IMR-90 (cell line): Measurements from ENCODE around the gene RAB3C. TPM values are rescaled to one million over a fixed set of nuclear protein-coding genes. Genes with fewer than 3 reads are reported as not detected.
A peak's percentile ranks its signal among the peaks of the same experiment; 100 is the strongest.

ENCODE experiments used
- ATAC-seq: fragments of 200-7000 bp; cut with Tn5 transposase; 2 replicates; pipeline ENCODE4 v1.9.1; 2020; ENCODE audit warnings: low read depth, mild to moderate bottlenecking, moderate library complexity
- BruUV-seq: library from RNA; stranded (reverse); fragments of 400-500 nt; replicated peaks from 2 replicates; lab custom pipeline; 2021; lab: Mats Ljungman, UMichigan
- CTCF ChIA-PET: fragments of 300-600 bp; formaldehyde crosslinking; extraction: SDS; loops from one replicate; lab custom pipeline; 2021; ENCODE audit warnings: antibody characterized with exemption; lab: Yijun Ruan, JAX
- POLR2A ChIA-PET: fragments of 300-600 bp; sonication (Branson Sonifier 250); formaldehyde crosslinking; loops from one replicate; lab custom pipeline; 2022; ENCODE audit warnings: antibody characterized with exemption; ENCODE audit not compliant: unreplicated experiment; lab: Charles Lee
- DNase-seq: peaks from one replicate; pipeline ENCODE4 v3.0.0; 2013
- H2AFZ ChIP-seq: replicated peaks from 2 replicates; pipeline ENCODE3; 2013; ENCODE audit warnings: low read length, mild to moderate bottlenecking; ENCODE audit not compliant: poor library complexity
- H2AK5ac ChIP-seq: 2 replicates; pipeline ENCODE4 v1.6.1; 2013; ENCODE audit warnings: low read depth, low read length, inconsistent platforms
- H2AK9ac ChIP-seq: replicated peaks from 2 replicates; pipeline ENCODE3; 2013; ENCODE audit warnings: mild to moderate bottlenecking, low read depth, low read length, moderate library complexity; ENCODE audit not compliant: poor library complexity
- H2BK120ac ChIP-seq: 2 replicates; pipeline ENCODE4 v1.6.1; 2013; ENCODE audit warnings: low read depth, low read length, inconsistent platforms
- H2BK15ac ChIP-seq: 3 replicates; pipeline ENCODE4 v1.6.1; 2013; ENCODE audit warnings: low read depth, low read length, inconsistent platforms
- H2BK20ac ChIP-seq: 2 replicates; pipeline ENCODE4 v1.6.1; 2013; ENCODE audit warnings: low read depth, mild to moderate bottlenecking, inconsistent platforms, low read length, moderate library complexity
- H2BK5ac ChIP-seq: 2 replicates; pipeline ENCODE4 v1.6.1; 2013; ENCODE audit warnings: mild to moderate bottlenecking, low read depth, low read length, inconsistent platforms; ENCODE audit not compliant: poor library complexity, severe bottlenecking
- H3K14ac ChIP-seq: replicated peaks from 2 replicates; pipeline ENCODE4 v1.6.1; 2013; ENCODE audit warnings: low read depth, low read length, inconsistent platforms
- H3K18ac ChIP-seq: 2 replicates; pipeline ENCODE4 v1.6.1; 2013; ENCODE audit warnings: low read depth, low read length, control low read depth
- H3K23ac ChIP-seq: 2 replicates; pipeline ENCODE4 v1.6.1; 2013; ENCODE audit warnings: low read depth, low read length, inconsistent platforms
- H3K27ac ChIP-seq: 2 replicates; pipeline ENCODE4 v1.5.1; 2013; ENCODE audit warnings: mild to moderate bottlenecking, control low read depth, low read length; ENCODE audit not compliant: insufficient read depth
- H3K27me3 ChIP-seq: 2 replicates; pipeline ENCODE4 v1.6.1; 2013; ENCODE audit warnings: low read length; ENCODE audit not compliant: control insufficient read depth, insufficient read depth
- H3K36me3 ChIP-seq: 2 replicates; pipeline ENCODE4 v1.6.1; 2013; ENCODE audit warnings: low read length, mixed read lengths; ENCODE audit not compliant: control insufficient read depth, insufficient read depth
- H3K4ac ChIP-seq: 2 replicates; pipeline ENCODE4 v1.6.1; 2013; ENCODE audit warnings: low read depth, low read length, inconsistent platforms
- H3K4me1 ChIP-seq: 2 replicates; pipeline ENCODE4 v1.6.1; 2013; ENCODE audit warnings: low read length, mixed read lengths; ENCODE audit not compliant: control insufficient read depth, insufficient read depth
- H3K4me2 ChIP-seq: 2 replicates; pipeline ENCODE4 v1.6.1; 2013; ENCODE audit warnings: low read depth, mild to moderate bottlenecking, control low read depth, low read length, moderate library complexity
- H3K4me3 ChIP-seq: 2 replicates; pipeline ENCODE4 v1.5.1; 2013; ENCODE audit warnings: low read depth, mild to moderate bottlenecking, control low read depth, low read length, moderate library complexity; ENCODE audit not compliant: insufficient read depth
- H3K56ac ChIP-seq: 2 replicates; pipeline ENCODE4 v1.6.1; 2013; ENCODE audit warnings: low read length, inconsistent platforms; ENCODE audit not compliant: insufficient read depth; ENCODE audit errors: extremely low read depth
- H3K79me1 ChIP-seq, 2 experiments: 2 replicates each; pipeline ENCODE4 v1.6.1; 2013; ENCODE audit warnings: low read length in 2 of 2, inconsistent platforms in 1 of 2, low read depth in 1 of 2
- H3K9ac ChIP-seq: 2 replicates; pipeline ENCODE4 v1.6.1; 2013; ENCODE audit warnings: low read depth, low read length, control low read depth
- H3K9me1 ChIP-seq: 2 replicates; pipeline ENCODE4 v1.6.1; 2013; ENCODE audit warnings: low read length, inconsistent platforms; ENCODE audit not compliant: insufficient read depth
- H3K9me3 ChIP-seq: 2 replicates; pipeline ENCODE4 v1.6.1; 2013; ENCODE audit warnings: low read length; ENCODE audit not compliant: control insufficient read depth, insufficient read depth
- H4K20me1 ChIP-seq: 2 replicates; pipeline ENCODE4 v1.6.1; 2013; ENCODE audit warnings: low read length, inconsistent platforms; ENCODE audit not compliant: insufficient read depth
- H4K5ac ChIP-seq: 2 replicates; pipeline ENCODE4 v1.6.1; 2013; ENCODE audit warnings: mild to moderate bottlenecking, low read depth, low read length, control low read depth
- H4K8ac ChIP-seq, 2 experiments: 2 replicates each; pipeline ENCODE4 v1.6.1; 2013; ENCODE audit warnings: low read depth in 2 of 2, low read length in 2 of 2, control low read depth in 1 of 2, inconsistent platforms in 1 of 2
- H4K91ac ChIP-seq: 2 replicates; pipeline ENCODE4 v1.6.1; 2013; ENCODE audit warnings: low read depth, low read length, inconsistent platforms; ENCODE audit not compliant: insufficient read depth
- CEBPB ChIP-seq: IDR thresholded peaks from 2 replicates; pipeline ENCODE4 v1.6.1; 2012; ENCODE audit warnings: low read depth, low read length, improper control_type of control experiment
- MAFK ChIP-seq: IDR thresholded peaks from 2 replicates; pipeline ENCODE4 v1.6.1; 2012; ENCODE audit warnings: low read depth, low read length, improper control_type of control experiment
- RAD21 ChIP-seq: IDR thresholded peaks from 2 replicates; pipeline ENCODE4 v1.6.1; 2012; ENCODE audit warnings: low read length, improper control_type of control experiment
- RCOR1 ChIP-seq: IDR thresholded peaks from 2 replicates; pipeline ENCODE4 v1.6.1; 2012; ENCODE audit warnings: mild to moderate bottlenecking, low read length, improper control_type of control experiment; ENCODE audit not compliant: insufficient replicate concordance
- SMC3 ChIP-seq: fragments of 150-350 bp; IDR thresholded peaks from 2 replicates; pipeline ENCODE4 v1.6.1; 2016; ENCODE audit warnings: low read depth, mild to moderate bottlenecking, antibody characterized with exemption, low read length, moderate library complexity
- dilution Hi-C: fragments of 300-500 bp; cut with HindIII; formaldehyde crosslinking; loops from one replicate; pipeline ENCODE4 v1.14.3; 2018; ENCODE audit warnings: low sequenced_read_pairs; ENCODE audit not compliant: unreplicated experiment
- in situ Hi-C: fragments of 300-500 bp; cut with MboI; formaldehyde crosslinking; loops from 3 replicates; pipeline ENCODE4 v1.14.3; 2019; ENCODE audit warnings: low sequenced_read_pairs, inconsistent platforms, mixed read lengths
- intact Hi-C: fragments of 100-400 bp; cut with micrococcal nuclease; formaldehyde crosslinking; loops from 2 replicates; pipeline ENCODE4 v1.10.0; 2022
- polyA plus RNA-seq, 3 experiments: library from polyadenylated mRNA; depleted of rRNA; stranded (reverse); fragments of >200 nt; gene quantifications; 2 replicates each; pipeline ENCODE4 v1.2.3, GENCODE V29; 2012; ENCODE audit warnings: low replicate concordance in 1 of 3
- total RNA-seq: library from RNA; depleted of rRNA; stranded (reverse); fragments of >200 nt; gene quantifications from 2 replicates; pipeline ENCODE4 v1.2.3, GENCODE V29; 2012; rRNA removed

RAB3C gene
- total and polyA plus RNA-seq, 2 of the 4 experiments (the other 2 are of a cell fraction), result not detected

DNA sequence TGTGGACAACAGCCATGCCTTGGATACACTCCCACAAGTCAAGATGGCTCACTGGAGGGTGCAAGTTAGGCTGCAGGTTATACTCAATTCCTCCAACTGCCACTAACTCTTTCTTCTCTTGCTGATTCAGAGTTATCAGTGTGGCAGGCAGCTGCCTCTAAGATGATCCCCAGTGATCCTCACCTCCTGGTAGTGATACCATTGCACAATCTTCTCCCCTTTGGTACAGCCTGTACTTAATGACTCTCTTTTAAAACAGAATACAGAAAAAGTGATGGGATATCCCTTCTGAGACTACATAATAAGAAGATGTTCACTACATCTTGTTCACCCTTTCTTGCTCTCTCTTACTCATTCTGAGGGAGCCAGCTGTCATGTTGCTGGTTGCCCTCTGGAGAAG, 323.1 kb downstream of the RAB3C start:
- H3K4me2 ChIP-seq, result no peak overlapping the region
- no peak overlapping the region for H4K5ac ChIP-seq
- no peaks in the 10 kb centered on the region for H4K20me1 ChIP-seq
- no peak overlapping the region for H2AK5ac ChIP-seq
- in situ Hi-C loops (no loop called here), intact Hi-C loops (no loop called here), dilution Hi-C loops (no loop called here)
- H3K14ac ChIP-seq, result no peak overlapping the region
- H2BK5ac ChIP-seq, result no peak overlapping the region
- no peak overlapping the region for H2BK120ac ChIP-seq
- H3K18ac ChIP-seq, result no peak overlapping the region
- no peaks in the 10 kb centered on the region for H3K4me1 ChIP-seq
- H2BK15ac ChIP-seq, result no peak overlapping the region
- H2BK20ac ChIP-seq, result no peak overlapping the region
- TF ChIP-seq SMC3 (no peak), CEBPB (peak; percentile 40; the same call in 1 of the 2 replicates), RCOR1 (no peak), MAFK (no peak), RAD21 (no peak)
- H3K79me1 ChIP-seq, result no peaks in the 10 kb centered on the region
- H3K27me3 ChIP-seq, result peaks cover 9% of the 10 kb centered on the region
- no peak for ATAC-seq
- H4K91ac ChIP-seq, result no peak overlapping the region
- no peak overlapping the region for H2AFZ ChIP-seq
- no peak overlapping the region for H2AK9ac ChIP-seq
- no peak overlapping the region for H3K27ac ChIP-seq
- no peaks in the 10 kb centered on the region for H3K36me3 ChIP-seq
- no peak overlapping the region for H3K4me3 ChIP-seq
- no TSS peak for BruUV-seq
- H3K4ac ChIP-seq, result no peak overlapping the region
- H3K9me1 ChIP-seq, result no peaks in the 10 kb centered on the region
- no peak overlapping the region for H3K23ac ChIP-seq
- CTCF ChIA-PET, result no interaction called here
- no peak overlapping the region for H4K8ac ChIP-seq
- H3K56ac ChIP-seq, result no peak overlapping the region
- H3K9ac ChIP-seq, result no peak overlapping the region
- POLR2A ChIA-PET, result no interaction called here
- DNase-seq, result no peak
- no peaks in the 10 kb centered on the region for H3K9me3 ChIP-seq

Other genes starting within 250 kb of the RAB3C start
- 322 and 337 TPM in 2 replicates for gene PLK2, start 123.0 kb upstream of the RAB3C start, total RNA-seq
- 129 and 145 TPM in 2 replicates for gene PLK2, start 123.0 kb upstream of the RAB3C start, polyA plus RNA-seq (2012; rRNA removed)
- gene GAPT, start 91.6 kb upstream of the RAB3C start, total RNA-seq, result not detected in 2 replicates
- gene GAPT, start 91.6 kb upstream of the RAB3C start, polyA plus RNA-seq (2012; rRNA removed), result not detected in 2 replicates